Activated naive CD4-positive, alpha-beta T cell treated with anti-CD3 and anti-CD28 coated beads, Interleukin-2, amount 50 U/mL, for 16 hours (primary cell): ENCODE results near the gene ZNF362.

Experiments
- DNase-seq: peaks from one replicate; pipeline ENCODE4 v3.0.0-alpha.2; 2020

Gene ZNF362

DNA sequence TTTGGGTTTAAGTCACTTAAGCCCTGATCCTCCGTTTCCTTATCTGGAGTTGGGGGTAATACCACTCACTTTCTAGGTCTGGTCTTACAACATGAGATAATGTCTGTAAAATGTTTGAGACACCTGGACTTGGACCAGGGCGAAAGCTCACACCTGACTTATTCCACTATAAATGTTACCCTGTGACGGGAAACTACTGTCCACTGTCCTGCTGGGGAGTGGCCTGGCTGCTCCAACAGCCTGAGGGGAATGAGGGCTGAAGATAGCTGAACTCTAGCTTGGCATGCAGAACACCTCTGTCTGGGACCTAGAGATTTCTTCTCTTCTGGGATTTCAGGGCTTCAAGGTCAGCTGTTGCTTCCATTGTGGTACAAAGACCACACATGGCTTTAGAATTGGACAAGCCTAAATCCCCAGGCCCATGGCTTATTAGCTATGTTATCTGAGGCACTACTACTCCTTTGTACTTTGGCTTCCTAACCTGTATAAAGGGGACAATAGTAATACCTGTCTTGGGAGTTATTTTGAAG, 74.1 kb downstream of the ZNF362 start:
- no peak for DNase-seq

DNA sequence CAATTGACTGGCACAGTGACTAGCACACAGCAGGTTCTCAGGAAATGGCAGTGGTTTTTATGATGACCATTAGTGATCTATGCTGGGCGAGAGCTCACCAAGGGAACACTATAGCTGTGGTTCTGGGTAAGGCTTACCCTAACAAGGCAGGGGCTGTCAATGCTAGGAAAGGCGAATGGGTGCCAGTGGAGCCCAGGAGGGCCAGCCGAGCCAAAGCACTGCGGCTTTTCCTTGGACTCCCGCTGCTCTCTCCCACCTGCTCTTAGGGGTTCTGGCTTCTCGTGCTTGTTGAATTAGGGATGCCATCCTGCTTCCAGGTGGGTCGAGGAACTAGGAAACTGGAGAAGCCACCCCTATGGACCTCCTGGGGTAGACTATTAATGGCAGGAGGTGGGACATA, 74.6 kb downstream of the ZNF362 start:
- no peak for DNase-seq

- no peak for DNase-seq
Measured at GRCh38 chr1:33331444-33332356, 75.4 kb downstream of the ZNF362 start.

DNA sequence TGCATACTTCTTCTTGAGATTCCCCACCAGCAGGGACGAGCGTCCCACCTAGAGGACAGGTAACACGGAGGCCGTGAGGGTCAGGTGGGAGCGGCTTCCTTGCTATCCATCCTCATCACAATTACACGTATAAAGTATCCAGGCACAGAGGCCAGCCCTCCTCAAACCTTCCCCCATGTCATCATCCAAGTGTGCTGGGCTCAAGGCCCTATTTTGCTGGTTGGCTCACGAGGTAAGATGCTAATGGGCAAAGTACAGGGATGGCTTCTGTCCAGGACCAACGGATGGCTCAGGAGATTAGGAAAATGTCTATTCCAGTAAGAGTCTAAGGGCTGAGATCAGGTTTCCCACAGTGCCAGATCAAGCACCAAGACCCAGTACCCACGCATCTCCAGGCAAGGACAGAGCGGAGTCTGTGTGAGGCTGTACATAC, 76.1 kb downstream of the ZNF362 start:
- DNase-seq: no peak

DNA sequence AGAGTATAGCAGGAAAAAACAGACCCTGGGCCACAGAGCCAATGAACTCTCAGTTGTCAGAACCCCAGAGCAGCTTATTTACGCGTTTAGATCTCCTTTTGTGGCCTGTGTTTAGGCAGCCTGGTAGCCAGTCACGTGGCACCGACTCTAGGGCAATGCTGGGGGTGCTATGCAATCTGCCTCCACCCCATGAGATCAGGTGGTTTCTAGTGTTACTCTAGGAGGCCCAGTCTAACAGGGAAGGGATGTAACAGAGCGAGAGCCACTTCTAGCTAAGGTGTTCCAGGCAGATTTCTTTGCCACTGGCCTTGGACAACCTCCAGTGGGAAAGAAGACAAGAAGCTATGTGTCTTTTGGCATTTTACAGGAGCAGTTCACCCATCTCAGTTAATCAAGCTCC, 76.6 kb downstream of the ZNF362 start:
- DNase-seq: no peak

DNA sequence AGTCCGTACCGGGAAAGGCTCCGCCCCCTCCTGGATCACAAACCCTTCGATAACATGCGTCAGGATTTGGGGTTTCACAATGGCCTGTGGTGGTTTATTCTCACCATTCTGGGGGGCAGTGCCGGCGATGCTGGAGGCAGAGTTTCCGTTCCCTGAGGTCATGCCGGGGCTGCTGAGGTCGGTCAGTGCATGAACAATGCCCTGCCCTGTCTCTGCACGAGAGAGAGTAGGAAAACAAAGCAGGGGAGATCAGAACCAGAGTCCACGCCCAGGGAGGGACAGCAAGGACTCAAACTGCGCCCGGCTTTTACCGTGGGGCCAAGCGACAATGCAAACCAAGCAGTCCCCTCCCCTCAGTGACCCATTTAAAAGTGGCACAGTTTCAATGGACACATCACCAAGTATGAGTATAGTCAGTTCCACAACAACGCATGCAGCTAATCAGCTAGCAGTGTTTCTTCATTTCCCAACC, 77.8 kb downstream of the ZNF362 start:
- DNase-seq: no peak

GRCh38 chr1:33335020-33335419, 78.7 kb downstream of the ZNF362 start:
- no peak for DNase-seq

DNA sequence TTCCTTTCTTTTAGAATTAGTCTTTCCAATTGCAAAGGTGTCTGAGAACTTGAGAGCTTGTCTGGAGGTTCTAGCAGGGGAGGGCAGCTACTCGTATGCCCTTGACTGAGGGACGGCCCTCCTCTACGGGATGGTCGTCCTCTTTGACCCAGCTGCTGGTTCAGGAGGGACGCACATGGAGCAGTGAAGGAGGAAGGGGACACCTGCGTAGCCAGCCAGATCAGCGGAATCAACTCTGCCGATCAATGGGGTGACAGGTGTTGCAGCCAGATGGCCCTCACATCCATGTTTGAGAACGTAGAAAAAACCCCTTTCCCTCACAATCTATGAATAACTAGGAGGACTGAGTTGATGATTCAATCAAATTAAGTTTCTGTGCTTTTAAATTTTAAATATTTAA, 80.3 kb downstream of the ZNF362 start:
- DNase-seq: no peak

DNA sequence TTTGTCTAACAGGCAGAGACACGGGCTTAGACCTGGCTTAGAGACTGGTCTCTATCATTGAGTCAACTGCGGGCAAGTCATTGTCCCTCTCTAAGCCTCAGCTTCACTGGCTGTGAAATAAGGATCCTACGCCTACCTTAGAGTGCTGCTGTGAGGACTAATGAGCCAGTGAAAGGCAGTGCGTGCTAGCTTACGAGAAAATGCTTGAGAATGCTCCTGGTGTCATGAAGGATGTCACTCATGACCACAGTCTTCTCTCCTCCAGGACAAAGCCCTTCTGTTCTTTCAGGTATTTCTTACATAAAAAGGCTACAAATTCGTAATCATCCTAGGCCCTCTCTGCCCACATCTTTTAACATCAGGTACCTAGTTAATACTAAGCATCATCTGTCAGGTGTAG, 81.1 kb downstream of the ZNF362 start:
- DNase-seq: no peak

DNA sequence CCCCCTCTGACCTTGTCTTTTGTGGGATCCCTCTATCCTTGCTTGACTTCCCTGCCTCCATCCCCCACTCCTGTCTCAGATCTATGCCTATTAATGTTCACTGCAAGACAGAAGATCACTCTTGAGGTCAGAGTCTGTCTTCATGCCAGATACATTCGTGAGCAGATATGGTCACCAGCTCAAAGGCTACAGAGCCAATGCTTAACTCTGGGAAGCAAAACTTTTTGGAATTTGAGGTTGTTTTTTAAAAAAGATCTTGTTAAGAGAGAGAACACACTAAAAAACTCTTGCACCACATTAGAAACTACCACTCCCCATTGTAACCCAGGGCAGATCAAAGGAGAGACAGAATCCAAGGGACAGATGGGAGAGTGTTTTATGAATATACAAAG, 81.8 kb downstream of the ZNF362 start:
- no peak for DNase-seq

GRCh38 chr1:33338440-33339211, 82.3 kb downstream of the ZNF362 start:
- no peak for DNase-seq

DNA sequence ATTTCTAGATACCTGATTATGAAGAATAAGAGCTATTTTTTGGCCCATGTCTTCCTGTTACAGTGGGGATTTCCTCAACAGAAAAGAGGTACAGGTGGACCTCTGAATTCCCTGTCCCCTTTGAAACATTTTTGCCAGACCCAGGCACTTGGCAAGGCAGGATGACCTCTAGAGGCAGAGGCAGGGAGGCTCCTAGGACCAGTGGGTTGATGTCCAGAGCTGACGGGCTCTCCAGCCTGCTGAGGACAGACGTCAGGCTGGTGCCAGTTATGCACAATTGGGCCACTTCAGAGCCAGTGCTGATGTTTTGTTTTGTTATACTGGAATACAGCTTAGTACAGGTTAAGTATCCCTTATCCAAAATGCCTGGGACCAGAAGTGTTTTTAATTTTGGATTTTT, 83.1 kb downstream of the ZNF362 start:
- no peak for DNase-seq

DNA sequence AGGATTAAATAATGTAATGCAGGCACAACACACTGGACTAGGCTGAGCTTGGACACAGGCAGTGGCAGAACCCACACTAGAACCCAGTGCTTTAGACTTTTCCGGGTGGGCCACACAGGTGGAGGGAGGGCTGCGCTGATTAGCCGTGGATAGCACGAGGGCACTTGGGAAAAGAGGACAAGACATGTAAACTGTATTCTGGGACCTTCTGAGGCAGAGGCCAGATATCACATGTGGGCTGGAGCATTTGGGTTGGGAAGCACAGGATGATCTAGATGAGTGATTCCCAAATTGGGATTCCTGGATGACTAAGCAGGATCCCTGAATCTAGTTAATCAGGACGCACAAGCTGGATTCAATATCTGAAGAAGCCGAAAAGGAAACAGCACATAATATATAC, 84.9 kb downstream of the ZNF362 start:
- DNase-seq: no peak

DNA sequence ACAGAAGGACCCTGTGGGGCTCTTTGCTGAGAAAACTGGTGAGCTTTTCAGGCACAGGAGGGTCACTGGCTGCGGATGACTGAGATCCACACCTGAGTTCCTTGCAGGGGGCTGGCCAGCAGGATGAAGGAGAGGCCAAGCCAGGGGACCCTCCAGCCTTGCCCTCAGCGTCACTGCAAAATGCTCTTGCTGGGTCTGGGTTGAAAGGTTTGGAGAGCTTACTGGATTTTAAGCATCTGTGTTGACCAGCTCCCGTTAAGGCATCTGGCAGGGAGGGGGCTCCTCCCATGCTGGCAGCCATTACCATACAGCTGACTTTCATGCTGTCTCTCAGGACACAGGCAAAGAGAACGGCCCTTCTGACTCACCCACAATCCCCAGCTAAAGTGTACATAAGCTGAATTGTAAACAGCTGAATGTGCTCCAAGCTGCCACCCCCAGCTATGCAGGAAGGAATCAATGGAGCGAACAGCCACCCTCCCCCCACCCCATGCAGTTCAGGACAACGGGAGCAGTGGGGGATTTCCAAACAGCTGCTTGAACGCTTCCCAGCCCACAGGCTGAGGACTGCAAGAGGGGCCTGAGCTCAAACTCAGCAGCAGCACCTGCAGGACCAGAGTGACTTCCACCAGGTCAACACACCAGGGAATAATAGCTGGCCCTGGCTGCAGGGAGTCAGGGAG, 85.9 kb downstream of the ZNF362 start:
- DNase-seq: no peak

DNA sequence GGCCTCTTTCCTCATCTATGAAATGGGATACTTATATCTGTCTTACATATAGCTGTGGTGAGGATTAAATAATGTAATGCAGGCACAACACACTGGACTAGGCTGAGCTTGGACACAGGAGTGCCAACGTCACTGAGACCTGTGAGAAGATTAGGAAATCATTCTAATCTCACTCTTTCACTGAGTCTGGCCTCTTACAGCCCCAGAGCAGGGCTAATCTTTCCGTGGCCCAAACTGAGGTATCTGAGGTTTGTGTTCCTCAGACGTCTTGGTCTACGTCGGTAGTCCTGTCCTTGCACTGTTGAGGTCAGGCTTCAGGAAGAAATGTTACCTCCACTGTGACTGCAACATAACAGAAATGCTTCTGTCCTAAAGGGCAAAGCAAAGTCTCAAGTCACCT, 87.2 kb downstream of the ZNF362 start:
- no peak for DNase-seq

DNA sequence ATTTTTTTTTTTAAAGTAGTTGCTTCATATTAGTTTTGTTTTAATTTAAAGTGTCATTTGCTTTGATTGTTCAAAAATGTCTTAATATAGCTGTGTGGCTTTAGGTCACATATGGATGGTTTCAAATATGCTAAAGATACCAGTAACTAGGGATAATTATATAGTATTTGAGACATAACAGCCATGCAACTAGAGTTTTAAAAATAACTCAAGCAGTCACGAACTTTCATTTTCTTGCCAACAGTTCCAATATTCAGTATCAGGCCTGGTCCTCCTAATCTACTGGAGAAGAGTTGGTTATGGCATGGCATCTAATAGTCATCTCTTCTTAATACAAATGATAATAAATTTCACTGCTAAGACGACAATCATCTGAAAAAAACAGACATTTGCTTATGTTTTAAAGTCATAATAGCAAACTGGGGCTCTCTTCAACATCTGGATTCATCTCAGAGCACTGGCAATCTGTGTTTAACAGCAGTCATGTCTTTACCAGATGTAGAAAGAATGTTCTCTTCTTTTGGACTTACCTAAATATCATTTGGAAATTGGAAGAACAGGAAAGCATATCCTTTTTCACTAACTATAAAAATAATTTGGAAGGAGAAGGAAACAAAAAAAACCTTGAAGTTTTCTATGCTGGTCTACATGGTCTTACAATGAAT, 88.7 kb downstream of the ZNF362 start:
- no peak for DNase-seq

DNA sequence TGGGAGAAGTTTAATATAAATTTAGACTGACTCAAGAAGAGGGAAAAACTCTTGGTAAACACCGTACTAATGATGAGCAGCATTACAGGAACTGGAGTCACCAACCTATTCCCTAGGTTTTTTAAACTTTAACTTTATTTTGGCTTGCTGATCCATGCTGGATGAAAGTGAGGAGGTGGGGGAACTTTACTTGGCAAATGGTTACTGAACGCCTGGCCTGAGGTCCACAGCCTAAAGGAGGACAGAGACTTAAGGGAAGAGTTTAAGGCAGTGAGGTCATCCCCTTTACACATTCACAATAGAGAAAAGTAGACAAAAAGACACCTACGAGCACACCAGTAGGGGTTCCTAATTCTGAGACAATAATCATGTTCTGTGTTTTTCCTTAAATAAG, 90.2 kb downstream of the ZNF362 start:
- DNase-seq: no peak

DNA sequence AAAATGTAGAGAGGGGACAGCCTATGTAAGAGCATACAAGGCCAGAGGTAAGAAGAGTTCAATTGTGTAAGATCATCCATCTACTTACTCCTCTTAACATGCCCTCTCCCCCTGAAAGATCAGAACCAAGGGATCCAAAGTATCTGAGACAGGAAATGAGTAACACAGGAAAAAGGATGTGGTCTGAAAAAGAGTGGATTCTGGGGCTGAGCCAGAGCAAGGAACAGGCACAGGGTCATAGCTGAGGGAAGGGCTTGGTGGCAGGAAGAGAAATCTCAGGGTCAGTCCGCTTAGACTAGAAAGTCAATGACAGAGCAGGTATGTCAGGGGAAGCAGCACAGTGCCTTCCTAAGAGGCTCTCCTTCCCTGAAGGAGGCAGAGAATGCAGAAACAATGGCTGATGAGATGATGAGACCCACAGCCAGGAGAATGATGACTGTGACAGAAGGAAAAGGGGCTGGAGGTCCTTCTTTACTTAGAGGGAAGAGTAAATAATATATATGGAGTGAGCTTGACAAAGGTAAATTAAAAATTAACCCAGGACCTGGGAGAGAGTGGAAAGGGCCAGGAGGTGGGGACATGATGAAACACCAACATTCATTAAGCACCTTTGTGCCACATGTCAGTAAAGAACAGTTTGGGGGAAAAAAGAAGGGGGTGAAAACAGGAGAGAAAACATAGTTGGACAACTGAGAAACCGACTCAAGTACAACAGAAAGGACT, 90.8 kb downstream of the ZNF362 start:
- DNase-seq: no peak

- DNase-seq: no peak
Measured at GRCh38 chr1:33347650-33347992, 91.3 kb downstream of the ZNF362 start.

GRCh38 chr1:33348194-33348593, 91.9 kb downstream of the ZNF362 start:
- DNase-seq: no peak

- peak; percentile 35 for DNase-seq
Measured at GRCh38 chr1:33348676-33349080, 92.4 kb downstream of the ZNF362 start.
